Heart right ventricle (tissue), 16 donors: Measurements from ENCODE around the gene BMPR1A. TPM values are rescaled to one million over a fixed set of nuclear protein-coding genes. Genes with fewer than 3 reads are reported as not detected.
"Not testable (repeated sequence)": the region's sequence is repeated elsewhere in the genome, so short reads cannot be mapped to it uniquely, and the experiment has no call there.

ENCODE experiments used
- ATAC-seq, 8 donors: fragments of 200-7000 bp; cut with Tn5 transposase; one replicate each; pipeline ENCODE4 v1.9.1; 2020; ENCODE audit warnings: mild to moderate bottlenecking in 8 of 8, moderate library complexity in 8 of 8, moderate number of reproducible peaks in 1 of 8
- DNase-seq, 2 donors: peaks; one replicate each; pipeline ENCODE4 v3.0.0-alpha.2; 2020
- H3K27ac ChIP-seq, 10 donors: fragments of 200-600 bp; sonication (generic) in 2 of 10; one replicate each; pipeline versions ENCODE4 v1.5.0 to v1.8.0; 2020 to 2022; ENCODE audit warnings: mild to moderate bottlenecking in 3 of 10
- H3K27me3 ChIP-seq, 7 donors: fragments of 200-600 bp; one replicate each; pipeline ENCODE4 v1.8.0; 2021 to 2022; ENCODE audit warnings: mild to moderate bottlenecking in 2 of 7
- H3K36me3 ChIP-seq, 9 donors: fragments of 200-600 bp; sonication (generic) in 1 of 9; one replicate each; pipeline versions ENCODE4 v1.5.0 to v1.8.0; 2020 to 2022; ENCODE audit warnings: mild to moderate bottlenecking in 2 of 9
- H3K4me1 ChIP-seq, 9 donors: fragments of 200-600 bp; sonication (generic) in 1 of 9; one replicate each; pipeline versions ENCODE4 v1.5.0 to v1.8.0; 2020 to 2022; ENCODE audit warnings: mild to moderate bottlenecking in 4 of 9
- H3K4me3 ChIP-seq, 10 donors: fragments of 200-600 bp; sonication (generic) in 2 of 10; one replicate each; pipeline versions ENCODE4 v1.5.0 to v1.8.0; 2020 to 2022; ENCODE audit warnings: mild to moderate bottlenecking in 7 of 10, moderate library complexity in 2 of 10
- H3K9me3 ChIP-seq, 11 donors: fragments of 200-600 bp in 10 of 11; sonication (generic) in 2 of 11; one replicate each; pipeline versions ENCODE4 v1.5.0 to v1.8.0; 2013 to 2022; ENCODE audit warnings: mild to moderate bottlenecking in 2 of 11, control low read depth in 1 of 11, moderate library complexity in 1 of 11
- CTCF ChIP-seq, 9 donors: fragments of 200-600 bp; sonication (generic) in 2 of 9; IDR thresholded peaks; one replicate each; pipeline versions ENCODE4 v1.5.0 to v1.8.0; 2021 to 2022; ENCODE audit warnings: antibody characterized with exemption in 9 of 9, mild to moderate bottlenecking in 5 of 9, moderate library complexity in 1 of 9
- WGBS, 2 donors: extraction: QIAGEN DNeasy Blood & Tissue Kit; methylation state at CpG; one replicate each; pipeline ENCODE4 v1.1.7; 2013; ENCODE audit warnings: inconsistent platforms in 1 of 2; 5-methylcytosine and 5-hydroxymethylcytosine counted together
- intact Hi-C, 10 donors: fragments of 100-400 bp; cut with DNase I; formaldehyde crosslinking; loops; one replicate each; pipeline versions ENCODE4 v1.11.1 to v1.14.2; 2022
- polyA plus RNA-seq, 2 donors: library from polyadenylated mRNA; stranded (reverse); fragments of 200-250 nt; gene quantifications; one replicate each; pipeline ENCODE4 v1.2.3, GENCODE V29; 2013
- total RNA-seq, 10 donors: library from RNA; stranded (reverse); fragmentation: NEBNext Ultra II Directional in 3 of 10; extraction: Animal tissue kit (Norgen Biotek cat#: 25700) in 3 of 10; gene quantifications; one replicate each; pipeline versions ENCODE4 v1.2.1 to v1.2.4, GENCODE V29; 2021 to 2023
- donor health status: Arrhythmogenic right ventricular cardiomyopathy.
- donor health status: ischemic (EF 13 %, LVEDD 7.1; RV severe dilation, severe dysfunction).
- donor health status: healthy with polysubstance abuse.
- donor health status: DM: no; HTN: yes; CAD: no.
- donor health status: DM: no; HTN: no; CAD: no.
- donor health status: ischemic (EF 25% LVEDD 6.9; RV normal size, moderate dysfunction).
- donor health status: ischemic (EF 25% LVEDD 5.7; RV mildly dilated, moderate dysfunction).
- donor health status: healthy.
- donor health status: DM: yes; HTN: yes; CAD: no.
- donor health status: Ischemic cardiomyopathy.
- donor health status: ischemic (EF 35%, LVEDD 5.7; RV mildly dilated, moderate dysfunction).
- donor health status: nonischemic (EF 11% LVEDD 7.7; RV severe dilation, severe dysfunction).
- donor health status: DM: yes; HTN: yes; CAD: no.
- donor health status: PGD.
- donor health status: ischemic (EF 29% LVEDD 5.4; RV normal size, mild dysfunction).
- donor health status: nonischemic (EF 23%, LVEDD 6.1; RV moderate dilation, normal function).

BMPR1A gene
- total and polyA plus RNA-seq, 12 donors = 6.7 to 69.0 (median 45.6) TPM

GRCh38 chr10:86937502-86938154 is 181.2 kb downstream of the BMPR1A start:
- intact Hi-C loops = loop anchor here in 3 of 10 donors (2.0 to 10.0 kb wide), 3 partner anchors 25 to 157 kb away; partner anchors contain the start of genes GLUD1 (in 1 of the 3) and SHLD2 (in 1 of the 3)
- DNase-seq = no peak

GRCh38 chr10:86938260-86938659 is 181.8 kb downstream of the BMPR1A start:
- H3K9me3 ChIP-seq = no peaks in the 10 kb centered on the region
- H3K4me3 ChIP-seq = no peak overlapping the region
- intact Hi-C loops = loop anchor here in 3 of 10 donors (2.0 to 10.0 kb wide), 3 partner anchors 25 to 157 kb away; partner anchors contain the start of genes GLUD1 (in 1 of the 3) and SHLD2 (in 1 of the 3)
- peaks cover 0 to 36% (median 16%) of the 10 kb centered on the region in 9 donors for H3K4me1 ChIP-seq
- no peak overlapping the region for H3K27ac ChIP-seq
- ATAC-seq (no peak), DNase-seq (no peak)
- no peaks in the 10 kb centered on the region for H3K27me3 ChIP-seq
- peaks cover 0 to 89% (median 15%) of the 10 kb centered on the region in 9 donors for H3K36me3 ChIP-seq
- WGBS, 2 donors = 84 to 88% methylated on average over 2 of the region's 2 CpGs
- no peak for TF ChIP-seq CTCF (IDR thresholded peaks at IDR 0.05)

More at GRCh38 chr10:86937502-86938154, 181.2 kb downstream of the BMPR1A start:
- H3K36me3 ChIP-seq = peaks cover 0 to 91% (median 15%) of the 10 kb centered on the region in 9 donors
- TF ChIP-seq CTCF (IDR thresholded peaks at IDR 0.05) = no peak
- 61 to 75% methylated on average over 6 of the region's 6 CpGs for WGBS, 2 donors
- ATAC-seq = no peak
- no peaks in the 10 kb centered on the region for H3K9me3 ChIP-seq
- H3K27me3 ChIP-seq = no peaks in the 10 kb centered on the region
- no peak overlapping the region for H3K4me3 ChIP-seq
- H3K27ac ChIP-seq = no peak overlapping the region
- peaks cover 0 to 30% (median 16%) of the 10 kb centered on the region in 9 donors for H3K4me1 ChIP-seq

GRCh38 chr10:86940076-86940475 is 183.7 kb downstream of the BMPR1A start:
- not testable (repeated sequence) for H3K4me3 ChIP-seq, ATAC-seq, DNase-seq, H3K9me3 ChIP-seq, H3K27me3 ChIP-seq, H3K27ac ChIP-seq
- intact Hi-C loops = loop anchor here in 3 of 10 donors (2.0 to 5.0 kb wide), 2 partner anchors 21 to 157 kb away; partner anchors contain the start of gene SHLD2 (in 2 of the 3)
- Histone ChIP-seq H3K4me1 (peaks cover 4 to 52% (median 23%) of the 10 kb centered on the region in 9 donors), H3K36me3 (peaks cover 0 to 89% (median 23%) of the 10 kb centered on the region in 9 donors)
- WGBS, 2 donors = 88% methylated on average over 16 of the region's 16 CpGs

- WGBS, 2 donors = 81 to 86% methylated on average over 6 of the region's 6 CpGs
Observed at GRCh38 chr10:86940677-86941076, 184.3 kb downstream of the BMPR1A start.

More at GRCh38 chr10:86940677-86941076, 184.3 kb downstream of the BMPR1A start:
- H3K27ac ChIP-seq = no peak overlapping the region
- no peak overlapping the region for H3K4me3 ChIP-seq
- H3K36me3 ChIP-seq = peaks cover 0 to 89% (median 23%) of the 10 kb centered on the region in 9 donors
- intact Hi-C loops = loop anchor here in 3 of 10 donors (2.0 to 5.0 kb wide), 2 partner anchors 20 to 157 kb away; partner anchors contain the start of gene SHLD2 (in 2 of the 3)
- H3K27me3 ChIP-seq = no peaks in the 10 kb centered on the region
- H3K4me1 ChIP-seq = peaks cover 6 to 58% (median 29%) of the 10 kb centered on the region in 9 donors
- ATAC-seq (peak in 1 of 8 donors; percentile 2), DNase-seq (no peak)
- no peaks in the 10 kb centered on the region for H3K9me3 ChIP-seq
- no peak for TF ChIP-seq CTCF (IDR thresholded peaks at IDR 0.05)
